Measurements from ENCODE around the gene DUSP14.

The DUSP14 gene

GRCh38 chr17:37518826-37519225, 29.1 kb downstream of the DUSP14 start:
- no peak for DNase-seq

DNA sequence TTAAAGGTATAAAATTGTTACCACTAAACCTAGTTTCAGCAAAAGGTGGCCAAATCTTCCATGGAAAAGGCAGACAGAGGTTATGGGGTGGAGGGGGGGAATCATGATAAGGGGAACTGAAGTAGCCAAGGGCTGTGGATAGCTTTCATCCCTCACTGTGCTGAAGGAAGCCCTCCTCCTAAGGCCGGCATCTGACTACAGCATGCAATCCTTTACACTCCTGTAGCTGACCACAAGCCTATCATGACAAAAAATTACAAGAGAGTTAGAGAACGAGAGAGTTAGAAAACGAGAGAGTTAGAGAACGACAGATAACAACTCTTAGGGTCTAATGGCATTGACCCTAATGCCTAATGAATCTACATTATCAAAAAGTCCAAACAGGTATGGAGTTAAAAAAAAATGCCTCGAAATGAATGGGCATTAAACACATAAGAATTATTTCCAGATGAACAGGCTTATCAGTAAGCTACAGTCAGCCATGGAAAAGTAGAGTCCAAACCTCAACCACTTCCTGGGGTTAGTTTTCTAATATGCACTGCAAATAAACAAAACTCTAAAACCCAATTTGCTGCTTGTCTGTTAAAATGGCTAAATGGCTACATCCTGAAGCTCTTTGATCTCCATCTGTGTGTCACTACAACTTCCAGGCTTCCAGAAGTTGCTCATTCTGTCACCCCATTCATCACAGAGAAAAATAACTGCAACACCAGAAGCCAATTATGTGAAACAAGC, 29.7 kb downstream of the DUSP14 start:
- no peak for DNase-seq

- DNase-seq: no peak
Measured at GRCh38 chr17:37520174-37520573, 30.5 kb downstream of the DUSP14 start.

DNA sequence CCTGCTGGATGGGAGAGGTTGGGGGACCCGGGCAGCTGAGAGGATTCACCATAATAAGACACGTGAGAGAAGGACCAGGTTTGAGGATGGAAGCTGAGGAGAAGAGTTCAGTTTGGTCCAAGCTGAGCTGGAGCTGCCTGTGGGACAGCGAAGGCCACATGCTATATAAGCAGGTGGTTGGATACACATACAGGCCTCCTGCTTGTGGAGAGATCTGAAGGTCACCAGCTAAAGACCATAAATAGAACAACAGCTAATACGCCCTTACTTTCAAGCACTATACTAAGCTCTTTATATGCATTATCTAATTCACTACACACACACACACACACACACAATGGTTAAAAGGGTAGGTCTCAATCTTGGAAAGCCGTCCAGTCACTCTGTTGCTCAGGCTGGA, 32.1 kb downstream of the DUSP14 start:
- DNase-seq: no peak

GRCh38 chr17:37523715-37524219, 34.1 kb downstream of the DUSP14 start:
- no peak for DNase-seq

GRCh38 chr17:37527249-37527851, 37.7 kb downstream of the DUSP14 start:
- DNase-seq: no peak

DNA sequence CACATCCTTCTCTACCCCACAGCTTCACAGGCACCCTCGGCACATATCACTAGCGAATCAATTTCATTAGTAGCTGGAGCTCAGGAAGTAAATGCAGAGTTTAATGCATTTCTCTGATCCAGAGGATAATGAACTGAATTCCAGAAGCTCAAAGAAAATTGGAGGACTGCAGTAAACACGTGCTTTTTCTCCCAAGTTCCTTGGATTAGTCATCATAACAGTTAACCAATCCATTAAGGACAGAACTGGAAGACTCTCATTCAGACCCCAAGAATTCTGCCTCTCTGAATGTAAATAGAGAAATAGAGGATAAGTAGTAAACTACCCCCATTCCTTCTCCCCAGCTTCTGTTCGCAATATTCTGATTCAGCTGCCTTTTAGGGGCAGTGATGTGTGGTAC, 40.7 kb downstream of the DUSP14 start:
- DNase-seq: no peak

DNA sequence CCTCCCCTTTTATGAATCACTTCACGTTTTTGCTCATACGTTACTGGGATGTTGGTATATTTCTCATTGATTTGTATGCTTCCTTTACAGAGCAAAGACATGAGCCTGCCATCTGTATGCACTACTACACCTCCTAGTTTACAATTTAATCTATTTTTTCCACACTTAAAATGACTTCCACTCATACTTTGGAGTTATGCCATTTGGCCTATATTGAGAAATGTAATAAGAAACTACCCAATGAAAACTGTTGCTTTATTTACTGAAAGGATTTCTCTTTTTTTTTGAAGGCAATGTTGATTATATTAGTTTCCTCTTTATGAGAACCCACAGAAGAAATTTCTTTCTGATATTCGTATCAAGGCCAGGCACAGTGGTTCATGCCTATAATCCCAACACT, 43.1 kb downstream of the DUSP14 start:
- no peak for DNase-seq

DNA sequence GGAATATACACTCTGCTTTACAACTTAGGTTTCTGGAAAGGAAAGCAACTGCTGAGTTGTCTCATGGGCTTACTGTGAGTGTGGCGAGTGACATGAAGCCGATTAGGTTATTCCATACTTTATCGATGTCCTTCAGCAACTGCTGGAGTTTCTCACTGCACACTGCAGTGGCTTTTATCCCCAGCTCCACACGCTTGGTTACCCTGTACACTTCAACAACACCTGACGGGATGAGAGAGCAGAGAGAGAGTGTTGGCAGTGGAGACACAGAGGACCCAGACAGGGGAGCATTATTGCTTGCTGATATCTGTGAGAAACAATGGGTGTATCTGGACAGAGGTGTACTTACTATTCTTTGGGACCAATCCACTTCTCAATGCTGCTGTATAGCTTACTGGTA, 46.2 kb downstream of the DUSP14 start:
- no peak for DNase-seq

DNA sequence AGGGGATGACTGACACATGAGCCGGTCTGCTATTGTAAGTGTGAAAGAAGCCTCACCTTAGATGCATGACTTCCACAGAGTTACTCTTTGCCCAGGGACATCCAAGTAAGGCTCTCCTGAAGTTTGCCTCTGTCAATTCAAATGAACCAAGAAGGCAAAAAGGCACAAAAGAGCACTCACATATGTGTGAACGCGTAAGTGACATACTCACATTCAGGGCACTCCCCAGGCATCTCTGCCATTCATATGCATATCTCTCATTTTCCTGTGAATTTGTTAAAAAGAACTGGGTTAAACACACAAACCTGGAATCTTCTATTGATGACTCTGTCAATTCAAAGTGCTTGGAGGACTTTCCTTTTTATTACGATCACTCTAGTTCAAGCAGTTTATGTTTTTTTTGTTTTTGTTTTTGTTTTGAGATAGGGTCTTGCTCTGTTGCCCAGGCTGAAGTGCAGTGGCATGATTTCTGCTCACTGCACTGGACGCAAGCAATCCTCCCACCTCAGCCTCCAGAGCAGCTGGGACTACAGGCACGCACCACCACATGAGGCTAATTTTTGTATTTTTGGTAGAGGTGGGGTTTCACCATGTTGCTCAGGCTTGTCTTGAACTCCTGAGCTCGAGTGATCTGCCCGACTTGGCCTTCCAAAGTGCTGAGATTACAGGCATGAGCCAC, 49.4 kb downstream of the DUSP14 start:
- no peak for DNase-seq

DNA sequence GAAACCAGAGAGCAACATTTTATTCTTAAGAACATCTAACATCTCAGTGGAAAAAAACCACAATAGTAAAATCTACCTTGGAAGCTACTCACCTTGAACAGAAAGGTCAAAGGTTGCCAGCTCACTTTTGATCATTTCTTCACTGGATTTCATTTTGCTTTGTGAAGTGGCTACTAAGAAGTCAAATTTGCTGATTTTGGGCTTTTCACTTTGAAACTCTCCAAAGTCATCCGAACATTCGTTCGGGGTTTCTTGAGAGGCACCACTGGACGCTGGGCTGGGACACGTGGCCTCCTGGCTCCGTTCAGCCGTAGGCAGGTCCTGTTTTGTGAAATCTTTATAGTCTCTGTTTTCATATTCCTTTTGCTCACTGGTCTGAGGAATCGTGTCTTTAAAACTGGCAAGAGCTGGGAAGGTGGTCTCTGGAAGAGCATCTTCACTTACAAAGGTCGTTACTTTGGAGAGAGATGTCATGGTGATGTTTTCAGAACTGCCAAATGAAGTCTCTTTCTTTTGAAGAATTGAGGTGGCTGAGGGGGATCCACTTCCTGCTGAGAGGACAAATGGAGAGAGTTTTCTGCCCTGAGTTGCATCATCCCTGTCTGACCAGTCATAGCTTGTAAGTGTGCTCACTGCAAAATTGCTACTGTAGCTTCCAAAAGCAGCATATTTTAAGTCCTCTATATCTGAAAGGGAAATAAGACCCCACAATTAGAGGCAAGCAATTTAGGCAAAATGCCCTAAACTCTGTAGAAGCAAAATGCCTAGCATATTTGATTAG, 52.4 kb downstream of the DUSP14 start:
- no peak for DNase-seq

DNA sequence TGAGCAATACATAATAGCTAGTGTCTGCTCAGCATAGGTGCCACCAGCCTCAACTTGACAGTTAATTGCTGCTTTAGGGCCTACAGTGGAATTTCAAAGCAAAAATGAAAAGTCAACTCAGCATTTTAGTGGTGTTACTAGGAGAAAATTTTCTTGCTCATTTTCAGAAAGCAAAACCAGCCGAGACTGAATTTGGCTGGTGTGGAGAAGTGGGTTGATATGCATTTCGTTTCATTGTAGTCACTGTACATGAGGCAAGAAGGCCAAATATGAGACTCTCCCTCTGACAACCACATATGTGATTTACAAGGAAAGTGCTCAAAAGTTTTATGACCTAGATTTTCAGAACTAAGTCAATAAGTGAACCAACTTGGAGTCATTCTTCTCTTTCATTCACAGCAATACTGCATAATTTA, 54.0 kb downstream of the DUSP14 start:
- DNase-seq: no peak

GRCh38 chr17:37545486-37545885, 55.8 kb downstream of the DUSP14 start:
- DNase-seq: no peak

GRCh38 chr17:37546302-37546701, 56.6 kb downstream of the DUSP14 start:
- DNase-seq: peak; percentile 40

DNA sequence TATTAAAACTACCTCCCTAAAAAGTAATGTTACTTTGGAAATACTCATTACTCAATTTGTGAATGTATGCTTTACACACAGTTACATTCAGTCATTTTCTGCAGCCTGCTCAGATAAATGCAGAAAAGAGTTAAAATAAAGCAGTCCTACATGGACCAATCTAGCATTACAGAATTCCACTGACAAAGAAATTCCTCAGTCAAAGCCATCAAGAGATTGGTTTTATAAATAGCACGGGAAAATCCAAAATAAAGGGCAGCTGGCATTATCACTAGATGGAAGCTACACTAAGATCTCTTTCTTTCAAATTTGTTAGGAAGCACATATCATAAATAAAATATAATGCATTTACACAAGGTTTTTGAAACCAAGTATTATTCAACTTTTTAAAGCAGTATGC, 58.3 kb downstream of the DUSP14 start:
- no peak for DNase-seq

DNA sequence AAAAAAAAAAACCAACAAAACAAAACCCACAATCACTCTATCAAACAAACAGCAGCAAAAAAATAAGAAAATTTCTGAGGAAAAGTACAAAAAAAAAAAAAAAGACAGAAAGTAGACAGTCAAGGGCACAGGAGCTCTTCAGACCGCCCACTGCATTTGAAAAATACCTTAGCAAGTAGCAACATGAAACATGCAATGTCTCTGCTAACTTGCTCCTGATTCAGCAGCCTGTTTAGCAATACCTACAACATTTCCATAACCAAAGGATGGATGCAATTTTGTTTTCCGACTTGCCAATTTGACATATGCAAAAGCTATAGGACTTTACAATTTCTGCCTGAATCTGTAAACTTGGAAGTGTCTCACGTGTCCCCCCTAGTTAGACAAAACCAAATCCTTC, 62.1 kb downstream of the DUSP14 start:
- DNase-seq: no peak

DNA sequence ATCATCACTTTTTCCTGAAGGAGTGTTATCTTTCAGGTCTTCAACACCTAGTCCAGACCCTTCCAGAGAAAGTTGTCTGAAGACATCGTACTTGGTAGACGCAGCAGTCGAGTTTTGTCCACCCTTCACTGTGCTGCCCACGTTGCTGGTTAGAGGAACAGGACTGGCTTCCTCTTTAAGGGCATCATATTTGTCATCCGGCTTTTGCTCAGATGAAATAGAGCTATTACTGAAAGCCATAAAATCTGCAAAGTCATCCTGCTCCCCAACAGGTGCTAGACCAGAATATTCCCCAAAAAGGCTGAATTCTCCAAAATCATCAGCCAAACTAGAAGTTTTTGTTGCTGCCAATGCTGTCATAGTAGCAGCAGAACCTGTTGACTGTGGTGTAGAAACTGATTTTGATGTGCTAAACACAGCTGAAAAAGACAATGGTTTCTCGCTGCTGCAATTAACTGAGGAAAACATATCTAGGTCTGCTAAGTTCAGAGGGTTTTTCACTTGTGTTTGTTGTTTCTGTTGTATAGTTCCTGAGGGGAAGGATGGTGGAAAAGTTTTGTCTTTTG, 63.8 kb downstream of the DUSP14 start:
- DNase-seq: no peak

GRCh38 chr17:37555386-37555785, 65.7 kb downstream of the DUSP14 start:
- no peak for DNase-seq

- DNase-seq: no peak
Measured at GRCh38 chr17:37557482-37557881, 67.8 kb downstream of the DUSP14 start.

DNA sequence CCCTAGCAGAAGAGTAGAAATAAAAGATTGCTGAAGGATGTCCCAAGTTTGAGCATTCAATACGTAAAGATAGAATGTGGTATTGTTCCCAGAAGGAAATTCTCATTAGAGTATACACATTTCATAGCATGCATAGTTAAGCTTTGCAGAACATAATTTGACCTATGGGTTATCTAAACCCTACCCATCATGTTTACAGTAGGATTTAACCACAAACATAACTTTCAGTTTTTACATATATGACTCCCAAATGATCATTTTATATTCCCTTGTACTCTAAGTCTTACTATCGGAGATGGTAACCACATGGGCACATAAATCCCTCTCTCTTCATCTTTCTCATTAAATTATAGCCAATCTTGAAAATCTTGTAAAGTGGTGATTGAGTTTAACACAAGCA, 68.6 kb downstream of the DUSP14 start:
- DNase-seq: no peak

DNA sequence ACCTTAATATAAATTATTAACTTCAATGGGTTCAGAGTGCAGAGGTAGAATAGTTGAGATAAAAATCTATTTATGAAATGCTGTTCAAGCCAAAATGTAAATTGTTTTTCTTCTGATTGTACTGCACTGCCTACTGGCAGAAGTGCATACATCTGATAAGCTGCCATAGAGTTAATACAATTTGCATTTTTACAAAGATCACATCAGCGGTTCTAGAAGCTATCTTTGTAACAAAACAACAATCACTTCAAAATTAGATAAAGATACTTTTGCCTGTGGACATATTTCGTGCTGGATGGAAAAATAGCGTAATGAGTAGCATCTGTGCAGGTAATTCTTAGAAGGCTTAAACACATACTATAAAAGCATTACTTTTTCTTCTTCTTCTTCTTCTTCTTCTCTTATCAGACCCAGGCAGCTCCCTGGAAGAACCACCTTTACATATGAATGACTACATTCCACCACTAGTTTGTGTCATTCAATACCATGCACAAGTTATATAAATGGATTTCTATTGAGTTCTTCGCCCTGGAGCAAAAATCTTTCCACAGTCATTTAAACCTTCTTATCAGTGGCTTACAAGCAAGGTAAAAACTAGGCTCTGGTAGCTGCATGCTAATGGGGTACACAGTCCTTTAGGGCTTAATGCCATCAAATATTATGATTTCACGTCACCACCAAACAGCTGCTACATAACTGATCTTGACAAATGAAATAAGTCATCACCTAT, 72.5 kb downstream of the DUSP14 start:
- no peak for DNase-seq

All from femur (tissue), 1 donor.